SK-MEL-5 (cell line): ENCODE data around the gene GPATCH2. TPM values are rescaled to one million over a fixed set of nuclear protein-coding genes. Genes with fewer than 3 reads are reported as not detected.
A peak's percentile ranks its signal among the peaks of the same experiment; 100 is the strongest.
"Not testable (repeated sequence)": the region's sequence is repeated elsewhere in the genome, so short reads cannot be mapped to it uniquely, and the experiment has no call there.

Source experiments
- DNase-seq: peaks from one replicate; pipeline ENCODE4 v3.0.0-alpha.2; 2016; ENCODE audit warnings: low read depth, low spot score
- in situ Hi-C: cut with HindIII; loops from 2 replicates; pipeline ENCODE4 v1.10.0; 2016; ENCODE audit warnings: low sequenced_read_pairs, high pct_unique_total_duplicates, low pct_unique_long_range_greater_than_20kb
- total RNA-seq: library from RNA; depleted of rRNA; stranded (reverse); fragments of >200 nt; shearing (Covaris generic); gene quantifications from 2 replicates; pipeline ENCODE4 v1.2.3, GENCODE V29; 2014

Gene GPATCH2
- total RNA-seq, 1 experiment from 2014 or later, result 14.3 TPM

GRCh38 chr1:217599154-217599553, 31.7 kb downstream of the GPATCH2 start:
- no peak for DNase-seq
- in situ Hi-C loops, result no loop called here

- in situ Hi-C loops, result no loop called here
- no peak for DNase-seq
Measured at GRCh38 chr1:217590598-217590997, 40.3 kb downstream of the GPATCH2 start.

- in situ Hi-C loops, result no loop called here
- DNase-seq, result peak; percentile 10
Measured at GRCh38 chr1:217586586-217586985, 44.3 kb downstream of the GPATCH2 start.

- DNase-seq, result no peak
- in situ Hi-C loops, result no loop called here
Measured at GRCh38 chr1:217585577-217585976, 45.3 kb downstream of the GPATCH2 start.

- in situ Hi-C loops, DNase-seq: not testable (repeated sequence)
Measured at GRCh38 chr1:217584286-217584811, 46.5 kb downstream of the GPATCH2 start.

- DNase-seq, result no peak
- in situ Hi-C loops, result no loop called here
Measured at GRCh38 chr1:217577336-217577735, 53.6 kb downstream of the GPATCH2 start.

- in situ Hi-C loops, result no loop called here
- no peak for DNase-seq
Measured at GRCh38 chr1:217574265-217574949, 56.5 kb downstream of the GPATCH2 start.

GRCh38 chr1:217569021-217569420, 61.9 kb downstream of the GPATCH2 start:
- in situ Hi-C loops, result no loop called here
- no peak for DNase-seq

- DNase-seq, result no peak
- in situ Hi-C loops, result no loop called here
Measured at GRCh38 chr1:217568200-217568599, 62.7 kb downstream of the GPATCH2 start.

GRCh38 chr1:217564833-217565232, 66.1 kb downstream of the GPATCH2 start:
- in situ Hi-C loops, result no loop called here
- DNase-seq, result no peak

GRCh38 chr1:217564207-217564606, 66.7 kb downstream of the GPATCH2 start:
- no peak for DNase-seq
- in situ Hi-C loops, result no loop called here

GRCh38 chr1:217563179-217563578, 67.7 kb downstream of the GPATCH2 start:
- in situ Hi-C loops, result no loop called here
- DNase-seq, result no peak

GRCh38 chr1:217562229-217562878, 68.5 kb downstream of the GPATCH2 start:
- in situ Hi-C loops, result no loop called here
- no peak for DNase-seq

GRCh38 chr1:217561446-217561845, 69.4 kb downstream of the GPATCH2 start:
- DNase-seq, result no peak
- in situ Hi-C loops, result no loop called here

GRCh38 chr1:217554849-217555248, 76.0 kb downstream of the GPATCH2 start:
- no peak for DNase-seq
- in situ Hi-C loops, result no loop called here

- in situ Hi-C loops, result no loop called here
- no peak for DNase-seq
Measured at GRCh38 chr1:217553949-217554509, 76.9 kb downstream of the GPATCH2 start.

- in situ Hi-C loops, result no loop called here
- no peak for DNase-seq
Measured at GRCh38 chr1:217552339-217552951, 78.4 kb downstream of the GPATCH2 start.

GRCh38 chr1:217542837-217543236, 88.1 kb downstream of the GPATCH2 start:
- no peak for DNase-seq
- in situ Hi-C loops, result no loop called here
